D341Med (cell line): ENCODE data around the gene SLC35B2.

Experiments used
- DNase-seq: peaks from one replicate; pipeline ENCODE4 v3.0.0; 2012; ENCODE audit warnings: low spot score

SLC35B2 gene

GRCh38 chr6:44286285-44286565, 28.9 kb upstream of the SLC35B2 start:
- DNase-seq, result no peak

GRCh38 chr6:44285552-44286284, 28.4 kb upstream of the SLC35B2 start:
- no peak for DNase-seq

GRCh38 chr6:44284867-44285266, 27.5 kb upstream of the SLC35B2 start:
- no peak for DNase-seq

- DNase-seq, result no peak
Observed at GRCh38 chr6:44284121-44284520, 26.8 kb upstream of the SLC35B2 start.

GRCh38 chr6:44278774-44279697, 21.7 kb upstream of the SLC35B2 start:
- no peak for DNase-seq

GRCh38 chr6:44278315-44278714, 21.0 kb upstream of the SLC35B2 start:
- no peak for DNase-seq

GRCh38 chr6:44277763-44278162, 20.4 kb upstream of the SLC35B2 start:
- no peak for DNase-seq

- no peak for DNase-seq
Observed at GRCh38 chr6:44276667-44277640, 19.6 kb upstream of the SLC35B2 start.

- DNase-seq, result no peak
Observed at GRCh38 chr6:44275749-44276648, 18.7 kb upstream of the SLC35B2 start.

GRCh38 chr6:44275271-44275748, 18.0 kb upstream of the SLC35B2 start:
- DNase-seq, result no peak

GRCh38 chr6:44273617-44274016, 16.3 kb upstream of the SLC35B2 start:
- no peak for DNase-seq

- DNase-seq, result no peak
Observed at GRCh38 chr6:44272999-44273566, 15.8 kb upstream of the SLC35B2 start.

GRCh38 chr6:44272529-44272928, 15.2 kb upstream of the SLC35B2 start:
- DNase-seq, result no peak

- DNase-seq, result no peak
Observed at GRCh38 chr6:44271914-44272313, 14.6 kb upstream of the SLC35B2 start.

- DNase-seq, result no peak
Observed at GRCh38 chr6:44271406-44271723, 14.0 kb upstream of the SLC35B2 start.

GRCh38 chr6:44270526-44271405, 13.4 kb upstream of the SLC35B2 start:
- DNase-seq, result peak; percentile 73

- DNase-seq, result no peak
Observed at GRCh38 chr6:44269921-44270525, 12.7 kb upstream of the SLC35B2 start, which contains the start of gene TMEM151B. TMEM151B (plus strand) TSS chr6:44270450; CDS start chr6:44270743, 293 bp downstream.

GRCh38 chr6:44269178-44269920, 12.0 kb upstream of the SLC35B2 start:
- no peak for DNase-seq
